ENCODE measurements around the gene ITIH3.

The ITIH3 gene, protein sequence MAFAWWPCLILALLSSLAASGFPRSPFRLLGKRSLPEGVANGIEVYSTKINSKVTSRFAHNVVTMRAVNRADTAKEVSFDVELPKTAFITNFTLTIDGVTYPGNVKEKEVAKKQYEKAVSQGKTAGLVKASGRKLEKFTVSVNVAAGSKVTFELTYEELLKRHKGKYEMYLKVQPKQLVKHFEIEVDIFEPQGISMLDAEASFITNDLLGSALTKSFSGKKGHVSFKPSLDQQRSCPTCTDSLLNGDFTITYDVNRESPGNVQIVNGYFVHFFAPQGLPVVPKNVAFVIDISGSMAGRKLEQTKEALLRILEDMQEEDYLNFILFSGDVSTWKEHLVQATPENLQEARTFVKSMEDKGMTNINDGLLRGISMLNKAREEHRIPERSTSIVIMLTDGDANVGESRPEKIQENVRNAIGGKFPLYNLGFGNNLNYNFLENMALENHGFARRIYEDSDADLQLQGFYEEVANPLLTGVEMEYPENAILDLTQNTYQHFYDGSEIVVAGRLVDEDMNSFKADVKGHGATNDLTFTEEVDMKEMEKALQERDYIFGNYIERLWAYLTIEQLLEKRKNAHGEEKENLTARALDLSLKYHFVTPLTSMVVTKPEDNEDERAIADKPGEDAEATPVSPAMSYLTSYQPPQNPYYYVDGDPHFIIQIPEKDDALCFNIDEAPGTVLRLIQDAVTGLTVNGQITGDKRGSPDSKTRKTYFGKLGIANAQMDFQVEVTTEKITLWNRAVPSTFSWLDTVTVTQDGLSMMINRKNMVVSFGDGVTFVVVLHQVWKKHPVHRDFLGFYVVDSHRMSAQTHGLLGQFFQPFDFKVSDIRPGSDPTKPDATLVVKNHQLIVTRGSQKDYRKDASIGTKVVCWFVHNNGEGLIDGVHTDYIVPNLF

DNA sequence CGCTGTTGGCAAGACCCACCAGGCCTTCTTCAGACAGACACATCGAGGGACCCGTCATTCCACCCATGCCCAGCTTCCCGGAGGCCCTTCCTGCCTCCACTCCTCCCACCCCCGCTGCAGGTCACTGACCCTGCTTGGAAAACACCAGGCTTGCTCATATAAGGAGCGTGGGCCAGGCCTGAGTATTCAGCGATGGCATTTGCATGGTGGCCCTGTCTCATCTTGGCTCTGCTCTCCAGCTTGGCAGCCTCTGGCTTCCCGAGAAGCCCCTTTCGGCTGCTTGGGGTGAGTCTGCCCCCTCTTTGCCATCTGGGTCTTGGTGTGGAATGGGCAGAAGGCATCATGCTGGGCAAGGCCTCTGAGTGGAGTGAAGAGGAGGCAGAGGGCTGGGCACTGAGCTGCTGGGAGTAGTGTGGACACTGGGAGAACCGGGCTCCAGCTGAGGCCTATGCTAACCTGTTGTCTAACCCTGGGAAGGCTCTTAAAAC lies at the start of gene ITIH3:
TSS of gene ITIH3 (plus strand) at position 185 of the 488 bp plus-strand sequence. CDS start at position 193, 8 bp downstream.
- no peak within 1 kb of the TSS for H3K4me3 ChIP-seq (ENCODE audit: low read depth, low read length)
- no peak for TF ChIP-seq CTCF (conservative IDR thresholded peaks at IDR 0.05; ENCODE audit: low read depth, low read length)

GRCh38 chr3:52752045-52752660 lies 42.4 kb upstream of the ITIH3 start:
- H3K4me3 ChIP-seq (ENCODE audit: low read depth, low read length) = no peak overlapping the region
- TF ChIP-seq CTCF (conservative IDR thresholded peaks at IDR 0.05; ENCODE audit: low read depth, low read length) = no peak
- peak; percentile 12 for DNase-seq (ENCODE audit: low read depth)

More for the DNA sequence above, at the start of gene ITIH3:
- DNase-seq (ENCODE audit: low read depth) = no peak

DNA sequence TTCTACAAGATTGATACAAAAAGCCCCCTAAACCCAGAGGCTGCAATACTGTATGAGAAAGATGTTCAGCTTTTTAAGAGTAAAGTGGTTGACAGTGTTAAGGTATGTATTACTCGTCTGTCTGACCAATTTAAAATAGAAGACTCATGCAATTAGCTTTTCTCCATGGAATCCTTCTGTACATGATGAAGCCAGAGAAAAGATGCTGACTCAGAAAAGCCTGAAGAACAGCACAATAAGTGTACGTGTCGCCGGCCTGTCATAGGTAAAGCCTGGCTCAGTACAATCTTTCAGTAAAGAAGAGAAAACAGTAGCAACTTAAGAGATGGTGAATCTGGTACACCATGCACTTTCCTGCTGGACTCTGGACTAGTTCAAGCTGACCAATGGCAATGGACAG lies 40.2 kb upstream of the ITIH3 start:
- no peak for TF ChIP-seq CTCF (conservative IDR thresholded peaks at IDR 0.05; ENCODE audit: low read depth, low read length)
- no peak overlapping the region for H3K4me3 ChIP-seq (ENCODE audit: low read depth, low read length)
- no peak for DNase-seq (ENCODE audit: low read depth)

- TF ChIP-seq CTCF (conservative IDR thresholded peaks at IDR 0.05; ENCODE audit: low read depth, low read length) = no peak
- no peak for DNase-seq (ENCODE audit: low read depth)
- no peak overlapping the region for H3K4me3 ChIP-seq (ENCODE audit: low read depth, low read length)
These were observed 38.5 kb upstream of the ITIH3 start for GRCh38 chr3:52756141-52756540.

- peak; percentile 18 for DNase-seq (ENCODE audit: low read depth)
- no peak overlapping the region for H3K4me3 ChIP-seq (ENCODE audit: low read depth, low read length)
- TF ChIP-seq CTCF (conservative IDR thresholded peaks at IDR 0.05; ENCODE audit: low read depth, low read length) = no peak
These were observed 31.1 kb upstream of the ITIH3 start for GRCh38 chr3:52763466-52763865.

GRCh38 chr3:52769786-52770455 lies 24.7 kb upstream of the ITIH3 start:
- no peak for TF ChIP-seq CTCF (conservative IDR thresholded peaks at IDR 0.05; ENCODE audit: low read depth, low read length)
- peak; percentile 9 for DNase-seq (ENCODE audit: low read depth)
- peak overlapping the region; percentile 96 for H3K4me3 ChIP-seq (ENCODE audit: low read depth, low read length)

Measured in choroid plexus epithelial cell (primary cell).